Liver (tissue), 9 donors: ENCODE measurements around the gene HEG1. TPM values are rescaled to one million over a fixed set of nuclear protein-coding genes. Genes with fewer than 3 reads are reported as not detected.
A peak's percentile ranks its signal among the peaks of the same experiment; 100 is the strongest.

Source experiments
- DNase-seq: peaks from one replicate; pipeline ENCODE4 v3.0.0-alpha.2; 2017; ENCODE audit warnings: low spot score
- H3K27ac ChIP-seq, 2 donors: one replicate each; pipeline ENCODE4 v1.7.0; 2013; ENCODE audit warnings: inconsistent platforms in 2 of 2, low read length in 2 of 2, control low read depth in 1 of 2, low read depth in 1 of 2, mild to moderate bottlenecking in 1 of 2
- H3K27me3 ChIP-seq, 4 donors: one replicate each; pipeline versions ENCODE4 v1.6.1 to v1.7.0; 2013; ENCODE audit warnings: low read length in 3 of 4, inconsistent platforms in 1 of 4, mild to moderate bottlenecking in 1 of 4, moderate library complexity in 1 of 4; ENCODE audit not compliant: control insufficient read depth in 4 of 4, insufficient read depth in 4 of 4
- H3K36me3 ChIP-seq, 4 donors: one replicate each; pipeline versions ENCODE4 v1.6.1 to v1.7.0; 2013; ENCODE audit warnings: low read length in 3 of 4, mild to moderate bottlenecking in 3 of 4, low read depth in 1 of 4, moderate library complexity in 1 of 4; ENCODE audit not compliant: control insufficient read depth in 4 of 4, insufficient read depth in 3 of 4
- H3K4me1 ChIP-seq, 4 donors: one replicate each; pipeline versions ENCODE4 v1.6.1 to v1.7.0; 2013; ENCODE audit warnings: low read length in 3 of 4, mild to moderate bottlenecking in 3 of 4, moderate library complexity in 1 of 4; ENCODE audit not compliant: control insufficient read depth in 4 of 4, insufficient read depth in 4 of 4
- H3K4me3 ChIP-seq, 3 donors: one replicate each; pipeline versions ENCODE4 v1.6.1 to v1.7.0; 2013; ENCODE audit warnings: low read length in 3 of 3, control low read depth in 1 of 3, low read depth in 1 of 3, mild to moderate bottlenecking in 1 of 3
- H3K9ac ChIP-seq, 2 donors: one replicate each; pipeline ENCODE4 v1.7.0; 2013; ENCODE audit warnings: low read length in 2 of 2, mild to moderate bottlenecking in 2 of 2, moderate library complexity in 2 of 2, control low read depth in 1 of 2, low read depth in 1 of 2
- H3K9me3 ChIP-seq, 4 donors: one replicate each; pipeline versions ENCODE4 v1.6.1 to v1.7.0; 2013; ENCODE audit warnings: low read length in 3 of 4; ENCODE audit not compliant: control insufficient read depth in 4 of 4
- EGR1 ChIP-seq, 2 donors: IDR thresholded peaks; 2 replicates each; pipeline ENCODE4 v1.6.1; 2016 to 2018; ENCODE audit warnings: antibody characterized with exemption in 2 of 2, low read depth in 2 of 2
- FOXA1 ChIP-seq: IDR thresholded peaks from 2 replicates; pipeline ENCODE4 v1.6.1; 2016; ENCODE audit warnings: antibody characterized with exemption
- FOXA2 ChIP-seq: IDR thresholded peaks from 2 replicates; pipeline ENCODE4 v1.6.1; 2016; ENCODE audit warnings: antibody characterized with exemption
- GABPA ChIP-seq, 2 donors: IDR thresholded peaks in 1 of 2; conservative IDR thresholded peaks in 1 of 2; 2 replicates each; pipeline ENCODE4 v1.6.1; 2016; ENCODE audit warnings: antibody characterized with exemption in 2 of 2, mild to moderate bottlenecking in 1 of 2, moderate library complexity in 1 of 2
- HNF4G ChIP-seq: IDR thresholded peaks from 2 replicates; pipeline ENCODE4 v1.6.1; 2016; ENCODE audit warnings: antibody characterized with exemption
- RAD21 ChIP-seq, 2 donors: IDR thresholded peaks; 2 replicates each; pipeline ENCODE4 v1.6.1; 2016; ENCODE audit warnings: antibody characterized with exemption in 2 of 2, mild to moderate bottlenecking in 2 of 2
- RXRA ChIP-seq, 2 donors: IDR thresholded peaks; 2 replicates each; pipeline ENCODE4 v1.6.1; 2017 to 2018; ENCODE audit warnings: antibody characterized with exemption in 2 of 2, mild to moderate bottlenecking in 1 of 2
- SP1 ChIP-seq: IDR thresholded peaks from 2 replicates; pipeline ENCODE4 v1.6.1; 2018; ENCODE audit warnings: antibody characterized with exemption, mild to moderate bottlenecking
- YY1 ChIP-seq: IDR thresholded peaks from 2 replicates; pipeline ENCODE4 v1.6.1; 2016; ENCODE audit warnings: antibody characterized with exemption, mild to moderate bottlenecking
- WGBS: extraction: QIAGEN DNeasy Blood & Tissue Kit; methylation state at CpG from one replicate; pipeline ENCODE4 v1.1.7; 2013; 5-methylcytosine and 5-hydroxymethylcytosine counted together
- polyA plus RNA-seq, 2 donors: library from polyadenylated mRNA; stranded (reverse) in 1 of 2; unstranded in 1 of 2; fragments of 200-250 nt in 1 of 2; fragments of >200 nt in 1 of 2; fragmentation: Nextera tagmentation in 1 of 2; extraction: Ambion mirVana in 1 of 2; gene quantifications; one replicate each; pipeline versions ENCODE4 v1.2.1 to v1.2.3, GENCODE V29; 2013 to 2015
- total RNA-seq, 2 donors: library from RNA; depleted of rRNA; stranded (reverse); fragments of >200 nt; gene quantifications; one replicate each; pipeline ENCODE4 v1.2.3, GENCODE V29; 2014
- TF ChIP-seq, protein P1 (sequence below): fragments of 150-350 bp; IDR thresholded peaks from 2 replicates; pipeline ENCODE4 v1.5.1; 2017; ENCODE audit warnings: improper control_type of control experiment, low read depth, low read length; ENCODE audit not compliant: missing input control
- TF ChIP-seq, protein P2 (sequence below): IDR thresholded peaks from 2 replicates; pipeline ENCODE4 v1.6.1; 2016; ENCODE audit warnings: antibody characterized with exemption
- TF ChIP-seq, protein P3 (sequence below): IDR thresholded peaks from 2 replicates; pipeline ENCODE4 v1.6.1; 2016; ENCODE audit warnings: antibody characterized with exemption
- TF ChIP-seq, protein P4 (sequence below): IDR thresholded peaks from 2 replicates; pipeline ENCODE4 v1.6.1; 2016; ENCODE audit warnings: antibody characterized with exemption
- donor health status: healthy.
- donor health status: healthy.
- donor health status: healthy.
- donor health status: healthy.
- donor health status: healthy.

Gene HEG1
- total and polyA plus RNA-seq, 4 donors: 1.4 to 16.0 (median 5.3) TPM

DNA sequence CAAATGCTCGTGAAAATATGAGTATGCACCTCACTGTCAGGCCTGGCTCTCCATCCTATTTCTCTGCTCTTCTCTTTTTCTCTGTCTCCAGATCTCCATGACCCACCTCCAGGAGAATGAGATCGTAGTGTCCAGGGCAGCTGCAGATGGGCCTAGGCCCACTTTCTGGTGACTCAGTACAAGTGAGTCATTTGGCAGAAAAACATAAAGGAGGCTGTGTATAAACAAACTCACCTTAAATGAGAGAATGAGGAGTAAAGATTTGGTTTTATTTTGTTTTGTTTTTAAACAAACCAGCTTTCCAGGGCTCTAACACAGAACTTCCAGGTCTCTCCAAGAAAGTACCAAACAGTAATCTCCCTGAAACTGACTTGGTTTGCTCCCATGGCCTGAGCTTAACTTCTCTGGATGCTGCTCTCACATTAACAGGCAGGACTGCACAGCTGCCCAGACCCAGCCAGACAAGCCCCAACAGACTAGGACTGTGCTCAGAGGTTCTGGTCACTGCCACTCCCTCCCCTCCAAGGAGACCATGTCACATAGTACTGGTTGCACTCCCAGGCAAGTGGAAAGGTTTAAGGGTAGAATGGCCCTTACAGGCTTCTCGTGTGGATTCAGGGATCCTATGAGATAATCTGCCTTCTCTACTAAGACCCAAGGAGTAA, 1.5 kb upstream of the HEG1 start (continued):
- TF ChIP-seq, protein P1, sequence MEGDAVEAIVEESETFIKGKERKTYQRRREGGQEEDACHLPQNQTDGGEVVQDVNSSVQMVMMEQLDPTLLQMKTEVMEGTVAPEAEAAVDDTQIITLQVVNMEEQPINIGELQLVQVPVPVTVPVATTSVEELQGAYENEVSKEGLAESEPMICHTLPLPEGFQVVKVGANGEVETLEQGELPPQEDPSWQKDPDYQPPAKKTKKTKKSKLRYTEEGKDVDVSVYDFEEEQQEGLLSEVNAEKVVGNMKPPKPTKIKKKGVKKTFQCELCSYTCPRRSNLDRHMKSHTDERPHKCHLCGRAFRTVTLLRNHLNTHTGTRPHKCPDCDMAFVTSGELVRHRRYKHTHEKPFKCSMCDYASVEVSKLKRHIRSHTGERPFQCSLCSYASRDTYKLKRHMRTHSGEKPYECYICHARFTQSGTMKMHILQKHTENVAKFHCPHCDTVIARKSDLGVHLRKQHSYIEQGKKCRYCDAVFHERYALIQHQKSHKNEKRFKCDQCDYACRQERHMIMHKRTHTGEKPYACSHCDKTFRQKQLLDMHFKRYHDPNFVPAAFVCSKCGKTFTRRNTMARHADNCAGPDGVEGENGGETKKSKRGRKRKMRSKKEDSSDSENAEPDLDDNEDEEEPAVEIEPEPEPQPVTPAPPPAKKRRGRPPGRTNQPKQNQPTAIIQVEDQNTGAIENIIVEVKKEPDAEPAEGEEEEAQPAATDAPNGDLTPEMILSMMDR: no peak
- no peak for TF ChIP-seq GABPA (IDR thresholded peaks at IDR 0.05 in 1 of 2, conservative IDR thresholded peaks at IDR 0.05 in 1 of 2)
- TF ChIP-seq RXRA (IDR thresholded peaks at IDR 0.05): no peak
- TF ChIP-seq FOXA1: no peak
- TF ChIP-seq, protein P2, sequence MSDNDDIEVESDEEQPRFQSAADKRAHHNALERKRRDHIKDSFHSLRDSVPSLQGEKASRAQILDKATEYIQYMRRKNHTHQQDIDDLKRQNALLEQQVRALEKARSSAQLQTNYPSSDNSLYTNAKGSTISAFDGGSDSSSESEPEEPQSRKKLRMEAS: no peak

DNA sequence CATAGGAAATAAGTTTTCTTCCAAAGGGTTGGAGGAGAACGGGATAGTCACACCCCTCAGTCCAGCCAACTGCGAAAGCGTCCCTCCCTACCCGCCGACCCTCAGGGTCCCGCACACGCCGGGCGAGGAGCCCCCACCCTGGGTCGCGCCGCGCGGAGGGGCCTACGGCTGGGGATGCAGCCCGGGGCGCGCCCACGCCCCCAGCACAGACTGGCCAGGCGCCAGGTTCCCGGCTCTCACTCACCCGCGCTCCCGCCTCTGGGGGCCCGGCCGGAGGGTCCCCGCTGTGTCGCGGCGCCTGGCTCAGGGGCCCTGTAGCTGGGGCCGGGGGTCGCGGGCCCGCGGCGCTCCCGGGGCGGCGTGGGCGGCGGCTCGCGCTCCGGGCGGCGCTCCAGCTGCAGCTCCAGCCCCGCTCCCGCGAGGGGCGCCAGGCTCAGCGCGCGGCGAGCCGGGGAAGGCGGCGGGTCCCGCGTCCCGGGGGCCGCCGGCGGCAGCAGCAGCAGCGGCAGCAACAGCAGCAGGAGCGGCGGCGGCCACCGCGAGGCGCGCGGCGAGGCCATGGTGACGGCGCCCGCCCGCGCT, 375 bp downstream of the HEG1 start:
- peak overlapping the region; percentile 50 to 80 (median 69) for H3K4me3 ChIP-seq
- H3K4me1 ChIP-seq: peaks cover 4 to 29% (median 21%) of the 10 kb centered on the region in 4 donors
- peak overlapping the region; percentile 82 to 84 for H3K9ac ChIP-seq
- H3K27ac ChIP-seq: peak overlapping the region; percentile 78 to 84
- H3K9me3 ChIP-seq: no peaks in the 10 kb centered on the region
- under 1% methylated on average over 78 of the region's 78 CpGs for WGBS
- no peak for DNase-seq
- H3K27me3 ChIP-seq: no peaks in the 10 kb centered on the region
- TF ChIP-seq, protein P1: no peak
- TF ChIP-seq HNF4G (no peak), FOXA1 (no peak), EGR1 (IDR thresholded peaks at IDR 0.05; ENCODE audit: low read depth in 2 of 2) (no peak), FOXA2 (no peak), RXRA (IDR thresholded peaks at IDR 0.05) (no peak), SP1 (no peak), YY1 (no peak), RAD21 (IDR thresholded peaks at IDR 0.05) (no peak)
- TF ChIP-seq, protein P3, sequence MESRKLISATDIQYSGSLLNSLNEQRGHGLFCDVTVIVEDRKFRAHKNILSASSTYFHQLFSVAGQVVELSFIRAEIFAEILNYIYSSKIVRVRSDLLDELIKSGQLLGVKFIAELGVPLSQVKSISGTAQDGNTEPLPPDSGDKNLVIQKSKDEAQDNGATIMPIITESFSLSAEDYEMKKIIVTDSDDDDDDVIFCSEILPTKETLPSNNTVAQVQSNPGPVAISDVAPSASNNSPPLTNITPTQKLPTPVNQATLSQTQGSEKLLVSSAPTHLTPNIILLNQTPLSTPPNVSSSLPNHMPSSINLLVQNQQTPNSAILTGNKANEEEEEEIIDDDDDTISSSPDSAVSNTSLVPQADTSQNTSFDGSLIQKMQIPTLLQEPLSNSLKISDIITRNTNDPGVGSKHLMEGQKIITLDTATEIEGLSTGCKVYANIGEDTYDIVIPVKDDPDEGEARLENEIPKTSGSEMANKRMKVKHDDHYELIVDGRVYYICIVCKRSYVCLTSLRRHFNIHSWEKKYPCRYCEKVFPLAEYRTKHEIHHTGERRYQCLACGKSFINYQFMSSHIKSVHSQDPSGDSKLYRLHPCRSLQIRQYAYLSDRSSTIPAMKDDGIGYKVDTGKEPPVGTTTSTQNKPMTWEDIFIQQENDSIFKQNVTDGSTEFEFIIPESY: no peak
- TF ChIP-seq, protein P4, sequence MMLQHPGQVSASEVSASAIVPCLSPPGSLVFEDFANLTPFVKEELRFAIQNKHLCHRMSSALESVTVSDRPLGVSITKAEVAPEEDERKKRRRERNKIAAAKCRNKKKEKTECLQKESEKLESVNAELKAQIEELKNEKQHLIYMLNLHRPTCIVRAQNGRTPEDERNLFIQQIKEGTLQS: no peak
- no peaks in the 10 kb centered on the region for H3K36me3 ChIP-seq
